ENCODE measurements around the gene BZW1. TPM values are rescaled to one million over a fixed set of nuclear protein-coding genes. Genes with fewer than 3 reads are reported as not detected.
"Not testable (repeated sequence)": the region's sequence is repeated elsewhere in the genome, so short reads cannot be mapped to it uniquely, and the experiment has no call there.

BZW1 gene
- total RNA-seq, 5 donors from 2014 or later (not counting 1 experiment from before 2014, with no cell fraction given), result 132 to 258 (median 139) TPM

GRCh38 chr2:200796561-200796960 is 15.1 kb upstream of the BZW1 start:
- ChIA-PET POLR2A (interaction anchor here in 1 of 2 donors (0.6 kb wide), 1 partner anchor 802 kb away, joined by 3 read pairs; no protein-coding TSS in a partner anchor), CTCF (no interaction called here)
- Mint-ChIP-seq H3K9me3 (peaks cover 0 to 2% (median 0%) of the 10 kb centered on the region in 3 donors), H3K36me3 (no peaks in the 10 kb centered on the region), H3K27me3 (peaks cover 1% of the 10 kb centered on the region in 2 donors), H3K4me3 (no peak overlapping the region), H3K4me1 (no peaks in the 10 kb centered on the region), H3K27ac (no peak overlapping the region)
- H3K27me3 ChIP-seq (replicated peaks in 1 of 2; ENCODE audit: control insufficient read depth in 2 of 2, extremely low read depth in 1 of 2, insufficient read depth in 2 of 2, low read length in 1 of 2), result no peaks in the 10 kb centered on the region
- no peaks in the 10 kb centered on the region for H3K4me1 ChIP-seq (ENCODE audit: control insufficient read depth in 1 of 2, extremely low read depth in 1 of 2, insufficient read depth in 2 of 2, low read length in 2 of 2)
- no peaks in the 10 kb centered on the region for H3K9me3 ChIP-seq
- no peaks in the 10 kb centered on the region for H3K36me3 ChIP-seq (ENCODE audit: control insufficient read depth in 2 of 2, extremely low read depth in 1 of 2, insufficient read depth in 1 of 2, low read length in 1 of 2)
- H3K27ac ChIP-seq (ENCODE audit: low read length), result no peak overlapping the region
- no peak overlapping the region for H3K4me3 ChIP-seq (ENCODE audit: control insufficient read depth in 1 of 2, extremely low read depth in 1 of 2, low read length in 1 of 2)
- WGBS (ENCODE audit: insufficient coverage), result no CpG with 5 or more reads among the region's 1 CpG
- ATAC-seq (replicated peaks in 1 of 4), result no peak
- DNase-seq, result no peak

- Histone ChIP-seq H3K4me3 (ENCODE audit: control insufficient read depth in 1 of 2, extremely low read depth in 1 of 2, low read length in 1 of 2) (no peak overlapping the region), H3K4me1 (ENCODE audit: control insufficient read depth in 1 of 2, extremely low read depth in 1 of 2, insufficient read depth in 2 of 2, low read length in 2 of 2) (no peaks in the 10 kb centered on the region), H3K27ac (ENCODE audit: low read length) (no peak overlapping the region), H3K36me3 (ENCODE audit: control insufficient read depth in 2 of 2, extremely low read depth in 1 of 2, insufficient read depth in 1 of 2, low read length in 1 of 2) (no peaks in the 10 kb centered on the region), H3K27me3 (replicated peaks in 1 of 2; ENCODE audit: control insufficient read depth in 2 of 2, extremely low read depth in 1 of 2, insufficient read depth in 2 of 2, low read length in 1 of 2) (peaks cover 0 to under 1% of the 10 kb centered on the region in 2 experiments), H3K9me3 (no peaks in the 10 kb centered on the region)
- Mint-ChIP-seq H3K4me3 (no peak overlapping the region), H3K9me3 (peaks cover 0 to 5% (median 0%) of the 10 kb centered on the region in 3 donors), H3K4me1 (no peaks in the 10 kb centered on the region), H3K36me3 (no peaks in the 10 kb centered on the region), H3K27me3 (peaks cover 1 to 4% of the 10 kb centered on the region in 2 donors), H3K27ac (no peak overlapping the region)
- ATAC-seq (replicated peaks in 1 of 4) (no peak), DNase-seq (no peak)
- CTCF ChIA-PET, result no interaction called here
- POLR2A ChIA-PET, result interaction anchor here in 1 of 2 donors (0.6 kb wide), 1 partner anchor 803 kb away, joined by 3 read pairs; no protein-coding TSS in a partner anchor
- 95% methylated on average over 7 of the region's 7 CpGs for WGBS (ENCODE audit: insufficient coverage)
These were observed 14.4 kb upstream of the BZW1 start for GRCh38 chr2:200797242-200797770.

GRCh38 chr2:200798514-200798913 is 13.2 kb upstream of the BZW1 start:
- POLR2A ChIA-PET, result no interaction called here
- DNase-seq (no peak), ATAC-seq (replicated peaks in 1 of 4) (no peak)
- no peak overlapping the region for H3K27ac ChIP-seq (ENCODE audit: low read length)
- H3K4me3 Mint-ChIP-seq, result no peak overlapping the region
- H3K36me3 Mint-ChIP-seq, result no peaks in the 10 kb centered on the region
- no peaks in the 10 kb centered on the region for H3K9me3 ChIP-seq
- H3K36me3 ChIP-seq (ENCODE audit: control insufficient read depth in 2 of 2, extremely low read depth in 1 of 2, insufficient read depth in 1 of 2, low read length in 1 of 2), result no peaks in the 10 kb centered on the region
- peaks cover 0 to 5% (median 0%) of the 10 kb centered on the region in 3 donors for H3K9me3 Mint-ChIP-seq
- peaks cover 0 to 4% of the 10 kb centered on the region in 2 donors for H3K27me3 Mint-ChIP-seq
- H3K27ac Mint-ChIP-seq, result no peak overlapping the region
- no peak overlapping the region for H3K4me3 ChIP-seq (ENCODE audit: control insufficient read depth in 1 of 2, extremely low read depth in 1 of 2, low read length in 1 of 2)
- H3K4me1 Mint-ChIP-seq, result no peaks in the 10 kb centered on the region
- H3K4me1 ChIP-seq (ENCODE audit: control insufficient read depth in 1 of 2, extremely low read depth in 1 of 2, insufficient read depth in 2 of 2, low read length in 2 of 2), result no peaks in the 10 kb centered on the region
- CTCF ChIA-PET, result no interaction called here
- peaks cover 0 to 4% of the 10 kb centered on the region in 2 experiments for H3K27me3 ChIP-seq (replicated peaks in 1 of 2; ENCODE audit: control insufficient read depth in 2 of 2, extremely low read depth in 1 of 2, insufficient read depth in 2 of 2, low read length in 1 of 2)
- WGBS (ENCODE audit: insufficient coverage), result no CpG with 5 or more reads among the region's 1 CpG

- ChIA-PET CTCF (no interaction called here), POLR2A (no interaction called here)
- H3K9me3 Mint-ChIP-seq, result peaks cover 0 to 5% (median 0%) of the 10 kb centered on the region in 3 donors
- H3K4me3 Mint-ChIP-seq, result no peak overlapping the region
- H3K27me3 Mint-ChIP-seq, result peaks cover 0 to 4% of the 10 kb centered on the region in 2 donors
- DNase-seq (no peak), ATAC-seq (replicated peaks in 1 of 4) (no peak)
- no peaks in the 10 kb centered on the region for H3K36me3 Mint-ChIP-seq
- H3K27me3 ChIP-seq (replicated peaks in 1 of 2; ENCODE audit: control insufficient read depth in 2 of 2, extremely low read depth in 1 of 2, insufficient read depth in 2 of 2, low read length in 1 of 2), result peaks cover 0 to 4% of the 10 kb centered on the region in 2 experiments
- H3K9me3 ChIP-seq, result no peaks in the 10 kb centered on the region
- no peak overlapping the region for H3K27ac ChIP-seq (ENCODE audit: low read length)
- no CpG with 5 or more reads among the region's 2 CpGs for WGBS (ENCODE audit: insufficient coverage)
- no peak overlapping the region for H3K4me3 ChIP-seq (ENCODE audit: control insufficient read depth in 1 of 2, extremely low read depth in 1 of 2, low read length in 1 of 2)
- H3K4me1 ChIP-seq (ENCODE audit: control insufficient read depth in 1 of 2, extremely low read depth in 1 of 2, insufficient read depth in 2 of 2, low read length in 2 of 2), result no peaks in the 10 kb centered on the region
- H3K27ac Mint-ChIP-seq, result no peak overlapping the region
- H3K36me3 ChIP-seq (ENCODE audit: control insufficient read depth in 2 of 2, extremely low read depth in 1 of 2, insufficient read depth in 1 of 2, low read length in 1 of 2), result no peaks in the 10 kb centered on the region
- H3K4me1 Mint-ChIP-seq, result no peaks in the 10 kb centered on the region
These were observed 11.3 kb upstream of the BZW1 start for GRCh38 chr2:200800458-200800857.

GRCh38 chr2:200801431-200801830 is 10.3 kb upstream of the BZW1 start:
- H3K27me3 Mint-ChIP-seq; H3K4me3 Mint-ChIP-seq; H3K4me3 ChIP-seq (ENCODE audit: control insufficient read depth in 1 of 2, extremely low read depth in 1 of 2, low read length in 1 of 2); H3K36me3 Mint-ChIP-seq; H3K27ac ChIP-seq (ENCODE audit: low read length); DNase-seq; H3K27ac Mint-ChIP-seq; H3K9me3 ChIP-seq; ATAC-seq (replicated peaks in 1 of 4); H3K27me3 ChIP-seq (replicated peaks in 1 of 2; ENCODE audit: control insufficient read depth in 2 of 2, extremely low read depth in 1 of 2, insufficient read depth in 2 of 2, low read length in 1 of 2); CTCF ChIA-PET; H3K4me1 ChIP-seq (ENCODE audit: control insufficient read depth in 1 of 2, extremely low read depth in 1 of 2, insufficient read depth in 2 of 2, low read length in 2 of 2); H3K4me1 Mint-ChIP-seq; POLR2A ChIA-PET; H3K36me3 ChIP-seq (ENCODE audit: control insufficient read depth in 2 of 2, extremely low read depth in 1 of 2, insufficient read depth in 1 of 2, low read length in 1 of 2); H3K9me3 Mint-ChIP-seq: not testable (repeated sequence)
- no CpG with 5 or more reads among the region's 1 CpG for WGBS (ENCODE audit: insufficient coverage)

GRCh38 chr2:200809506-200810251 is 2.0 kb upstream of the BZW1 start:
- Histone ChIP-seq H3K36me3 (ENCODE audit: control insufficient read depth in 2 of 2, extremely low read depth in 1 of 2, insufficient read depth in 1 of 2, low read length in 1 of 2) (peaks cover 4 to 15% of the 10 kb centered on the region in 2 donors), H3K27ac (ENCODE audit: low read length) (no peak overlapping the region), H3K27me3 (replicated peaks in 1 of 2; ENCODE audit: control insufficient read depth in 2 of 2, extremely low read depth in 1 of 2, insufficient read depth in 2 of 2, low read length in 1 of 2) (no peaks in the 10 kb centered on the region), H3K4me1 (ENCODE audit: control insufficient read depth in 1 of 2, extremely low read depth in 1 of 2, insufficient read depth in 2 of 2, low read length in 2 of 2) (peaks cover 19 to 26% of the 10 kb centered on the region in 2 experiments), H3K4me3 (ENCODE audit: control insufficient read depth in 1 of 2, extremely low read depth in 1 of 2, low read length in 1 of 2) (no peak overlapping the region), H3K9me3 (no peaks in the 10 kb centered on the region)
- H3K9me3 Mint-ChIP-seq, result no peaks in the 10 kb centered on the region
- peak overlapping the region in 2 of 3 donors; percentile 94 to 100 for H3K4me3 Mint-ChIP-seq
- DNase-seq, result no peak
- WGBS (ENCODE audit: insufficient coverage), result 92% methylated on average over 2 of the region's 7 CpGs
- H3K36me3 Mint-ChIP-seq, result peaks cover 8% of the 10 kb centered on the region
- POLR2A ChIA-PET, result interaction anchor here in 1 of 2 donors (0.6 to 0.7 kb wide), 2 partner anchors 48 to 97 kb away, joined by 3 read pairs; no protein-coding TSS in a partner anchor
- peaks cover 32 to 35% (median 33%) of the 10 kb centered on the region in 3 donors for H3K4me1 Mint-ChIP-seq
- ATAC-seq (replicated peaks in 1 of 4), result no peak
- H3K27ac Mint-ChIP-seq, result peak overlapping the region; percentile 93 to 99
- CTCF ChIA-PET, result interaction anchor here in 1 of 2 donors (0.7 kb wide), 1 partner anchor 9 kb away, joined by 3 read pairs; no protein-coding TSS in a partner anchor
- no peaks in the 10 kb centered on the region for H3K27me3 Mint-ChIP-seq

Data from T-cell (primary cell).